Gastroesophageal sphincter (tissue), 3 donors: ENCODE data around the gene NFATC3.

Experiments used
- CTCF ChIP-seq, 4 experiments: fragments of 200-600 bp in 2 of 4; fragments of 450-650 bp in 2 of 4; sonication (generic) in 1 of 4; IDR thresholded peaks; one replicate each; pipeline ENCODE4 v1.5.1; 2017 to 2019; ENCODE audit warnings: antibody characterized with exemption in 4 of 4, mild to moderate bottlenecking in 2 of 4, moderate library complexity in 2 of 4
- EP300 ChIP-seq: sonication (generic); formaldehyde crosslinking; IDR thresholded peaks from one replicate; pipeline ENCODE4 v1.6.1; 2017; ENCODE audit warnings: antibody characterized with exemption, mild to moderate bottlenecking
- POLR2A ChIP-seq, 2 donors: fragments of 450-650 bp; IDR thresholded peaks; one replicate each; pipeline ENCODE4 v1.6.1; 2017; ENCODE audit warnings: antibody characterized with exemption in 2 of 2, mild to moderate bottlenecking in 2 of 2, moderate library complexity in 1 of 2
- POLR2AphosphoS5 ChIP-seq: sonication (generic); formaldehyde crosslinking; IDR thresholded peaks from one replicate; pipeline ENCODE4 v1.6.1; 2017; ENCODE audit warnings: antibody characterized with exemption

DNA sequence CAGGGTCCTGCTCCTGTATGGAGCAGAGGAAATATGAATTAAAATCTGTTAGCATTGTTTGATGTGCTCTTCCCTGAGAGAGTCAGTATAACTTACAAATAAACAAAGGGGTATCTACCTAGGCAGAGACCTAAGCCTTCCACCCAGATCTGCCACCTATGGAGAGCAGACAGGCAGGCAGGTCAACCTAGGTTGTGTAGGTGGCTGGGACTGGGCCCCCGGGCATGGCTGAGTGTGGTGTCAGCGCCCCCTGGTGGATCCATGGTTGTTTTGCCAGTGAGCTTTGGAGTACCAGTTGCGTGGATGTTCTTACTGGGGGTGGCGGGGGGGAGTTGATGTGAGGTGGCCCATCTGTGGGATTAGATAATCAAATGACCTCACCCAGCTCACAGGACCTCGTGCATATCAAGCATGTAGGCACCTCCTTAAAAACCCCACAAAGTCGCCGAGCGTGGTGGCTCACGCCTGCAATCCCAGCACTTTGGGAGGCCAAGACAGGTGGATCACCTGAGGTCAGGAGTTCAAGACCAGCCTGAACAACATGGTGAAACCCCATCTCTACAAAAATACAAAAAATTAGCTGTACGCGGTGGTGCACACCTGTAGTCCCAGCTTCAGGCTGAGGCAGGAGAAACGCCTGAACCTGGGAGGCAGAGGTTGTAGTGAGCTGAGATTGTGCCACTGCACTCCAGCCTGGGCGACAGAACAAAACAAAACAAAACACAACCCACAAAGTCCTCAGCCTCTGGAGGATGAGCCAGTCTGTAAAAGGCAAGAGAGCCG is 44.5 kb upstream of the NFATC3 start:
- TF ChIP-seq CTCF (IDR thresholded peaks at IDR 0.05): peak; percentile 84 to 90 (median 84)
- TF ChIP-seq POLR2A (IDR thresholded peaks at IDR 0.05): no peak
- no peak for TF ChIP-seq EP300
- TF ChIP-seq POLR2AphosphoS5: no peak
